K562 (cell line): ENCODE measurements around the gene TMC6. TPM values are rescaled to one million over a fixed set of nuclear protein-coding genes. Genes with fewer than 3 reads are reported as not detected.
A peak's percentile ranks its signal among the peaks of the same experiment; 100 is the strongest.

Experiments
- ATAC-seq: fragments of 200-7000 bp; cut with Tn5 transposase; 3 replicates; pipeline ENCODE4 v1.9.1; 2020; ENCODE audit warnings: moderate library complexity
- BruUV-seq: library from RNA; stranded (reverse); fragments of 400-500 nt; replicated peaks from 2 replicates; lab custom pipeline; 2021; lab: Mats Ljungman, UMichigan
- CTCF ChIA-PET: fragments of 300-600 bp; formaldehyde crosslinking; extraction: SDS; loops from one replicate; lab custom pipeline; 2021; ENCODE audit warnings: low intra/inter-chr PET ratio; lab: Yijun Ruan, JAX
- POLR2A ChIA-PET: fragments of 300-600, 350-650 bp; sonication (Branson Sonifier 250); formaldehyde crosslinking; extraction: SDS; loops from one replicate; lab custom pipeline; 2021; ENCODE audit warnings: antibody characterized with exemption, inconsistent platforms; lab: Yijun Ruan, JAX
- DNase-seq, 4 experiments: peaks; one replicate each; pipeline versions ENCODE4 v3.0.0 to v3.0.0-alpha.2; 2011 to 2018; ENCODE audit warnings: low spot score in 3 of 4, mixed read lengths in 3 of 4; ENCODE audit errors: extremely low read depth in 1 of 4
- FAIRE-seq: peaks from 2 replicates; lab custom pipeline; 2011; peaks lifted over from hg19 to GRCh38; lab: Jason Lieb, UNC
- H2AFZ ChIP-seq: 2 replicates; pipeline ENCODE4 v1.6.0; 2011; ENCODE audit warnings: low read depth, low read length, control low read depth, inconsistent platforms
- H3K27ac ChIP-seq: fragments of 200-600 bp; 3 replicates; pipeline ENCODE4 v1.8.0; 2011; ENCODE audit warnings: low read depth, mild to moderate bottlenecking, control low read depth, inconsistent platforms, low read length, moderate library complexity, mixed read lengths; ENCODE audit errors: extremely low read depth
- H3K27me3 ChIP-seq, 2 experiments: fragments of 300-600 bp in 1 of 2; 2 replicates in 1 of 2; 3 replicates in 1 of 2; pipeline versions ENCODE4 v1.6.0 to v1.8.0; 2011; ENCODE audit warnings: inconsistent platforms in 2 of 2, low read length in 2 of 2, mild to moderate bottlenecking in 1 of 2, mixed read lengths in 1 of 2, moderate library complexity in 1 of 2; ENCODE audit not compliant: control insufficient read depth in 2 of 2, insufficient read depth in 2 of 2
- H3K36me3 ChIP-seq: fragments of 300-600 bp; 3 replicates; pipeline ENCODE4 v1.8.0; 2011; ENCODE audit warnings: mild to moderate bottlenecking, low read length, inconsistent platforms; ENCODE audit not compliant: control insufficient read depth, insufficient read depth
- H3K4me1 ChIP-seq, 2 experiments: fragments of 200-600 bp in 1 of 2; replicated peaks in 1 of 2; 2 replicates in 1 of 2; 3 replicates in 1 of 2; pipeline versions ENCODE4 v1.5.1 to v1.8.0; 2011; ENCODE audit warnings: inconsistent platforms in 2 of 2, low read length in 2 of 2, mild to moderate bottlenecking in 1 of 2, mixed read lengths in 1 of 2, moderate library complexity in 1 of 2; ENCODE audit not compliant: control insufficient read depth in 2 of 2, insufficient read depth in 2 of 2
- H3K4me2 ChIP-seq: 2 replicates; pipeline ENCODE4 v1.6.1; 2011; ENCODE audit warnings: low read length, control low read depth, inconsistent platforms, mixed read lengths; ENCODE audit not compliant: insufficient read depth
- H3K4me3 ChIP-seq: fragments of 200-600 bp; sonication (generic), shearing (Covaris generic); 2 replicates; pipeline ENCODE4 v1.5.1; 2016; ENCODE audit warnings: control low read depth, inconsistent platforms
- H3K79me2 ChIP-seq: fragments of 200-600 bp; 3 replicates; pipeline ENCODE4 v1.8.0; 2011; ENCODE audit warnings: low read length, inconsistent platforms; ENCODE audit not compliant: control insufficient read depth, insufficient read depth
- H3K9ac ChIP-seq, 2 experiments: 2 replicates each; pipeline versions ENCODE4 v1.6.0 to v1.6.1; 2011; ENCODE audit warnings: low read depth in 2 of 2, low read length in 2 of 2, control low read depth in 1 of 2, inconsistent platforms in 1 of 2, mild to moderate bottlenecking in 1 of 2, mixed read lengths in 1 of 2; ENCODE audit not compliant: insufficient read depth in 1 of 2
- H3K9me1 ChIP-seq: one replicate; pipeline ENCODE4 v1.6.0; 2011; ENCODE audit warnings: inconsistent platforms, mild to moderate bottlenecking, low read length, moderate library complexity; ENCODE audit not compliant: control insufficient read depth, insufficient read depth
- H3K9me3 ChIP-seq: replicated peaks from 2 replicates; pipeline ENCODE4 v1.5.1; 2011; ENCODE audit warnings: low read depth, low read length, inconsistent platforms; ENCODE audit not compliant: control insufficient read depth, insufficient read depth
- H4K20me1 ChIP-seq: replicated peaks from 2 replicates; pipeline ENCODE4 v1.6.1; 2011; ENCODE audit warnings: low read length, inconsistent platforms, mixed read lengths; ENCODE audit not compliant: control insufficient read depth, insufficient read depth
- POLR2G ChIP-seq: fragments of 200-400 bp; formaldehyde crosslinking; IDR thresholded peaks from 2 replicates; pipeline ENCODE4 v1.6.1; 2017; ENCODE audit warnings: low read depth, mild to moderate bottlenecking, antibody characterized with exemption, low read length, moderate library complexity
- SUPT5H ChIP-seq: fragments of 450-650 bp; IDR thresholded peaks from 2 replicates; pipeline ENCODE4 v1.6.1; 2016
- ZC3H4 ChIP-seq: sonication (generic); formaldehyde crosslinking; IDR thresholded peaks from 2 replicates; pipeline ENCODE4 v1.9.0; 2021; ENCODE audit warnings: missing genetic modification reagents, borderline replicate concordance
- ZMIZ1 ChIP-seq, 2 experiments: fragments of 150-350 bp in 1 of 2; IDR thresholded peaks; 2 replicates each; pipeline ENCODE4 v1.6.1; 2012 to 2016; ENCODE audit warnings: low read depth in 2 of 2, low read length in 2 of 2, mild to moderate bottlenecking in 1 of 2, moderate library complexity in 1 of 2
- WGBS: fragments of 100-300 bp; shearing (Covaris generic); methylation state at CpG from one replicate; pipeline ENCODE4 v1.1.6; 2016; ENCODE audit warnings: low coverage, mixed read lengths; ENCODE audit not compliant: insufficient coverage; ENCODE audit errors: missing lambda C conversion rate; 5-methylcytosine and 5-hydroxymethylcytosine counted together
- in situ Hi-C: fragments of 300-500 bp; cut with MboI; formaldehyde crosslinking; loops from 4 replicates; pipeline ENCODE4 v1.15.0; 2018; ENCODE audit warnings: inconsistent platforms, mixed read lengths
- intact Hi-C: fragments of 100-400 bp; cut with micrococcal nuclease; formaldehyde crosslinking; loops from 2 replicates; pipeline ENCODE4 v1.14.2; 2022
- polyA plus RNA-seq, 8 experiments: library from polyadenylated mRNA; depleted of rRNA in 4 of 8; stranded (reverse) in 5 of 8; unstranded in 3 of 8; fragments of >200 nt; fragmentation: Nextera tagmentation in 2 of 8; fragmentation: Illumina TruSeq in 1 of 8; extraction: Ambion mirVana in 2 of 8; extraction: Trizol in 1 of 8; gene quantifications; 2 replicates each; pipeline versions ENCODE4 v1.2.1 to v1.2.3, GENCODE V29; 2011 to 2014; ENCODE audit warnings: inconsistent platforms in 1 of 8, missing spikeins in 1 of 8
- total RNA-seq, 7 experiments: library from RNA; depleted of rRNA in 6 of 7; stranded (reverse); fragments of >200 nt in 6 of 7; fragmentation: Illumina TruSeq in 2 of 7; extraction: Trizol in 2 of 7; gene quantifications; 2 replicates each; pipeline versions ENCODE4 v1.2.1 to v1.2.3, GENCODE V29; 2011 to 2021; ENCODE audit warnings: low replicate concordance in 1 of 7

Gene TMC6
- total and polyA plus RNA-seq, 9 of the 15 experiments (the other 6 are each of a cell fraction or from before 2014, with no cell fraction given), result 4.1 to 351 (median 66.9) TPM

- intact Hi-C loops (loop anchor here (5.0 kb wide), 1 partner anchor 33 kb away; no protein-coding TSS in a partner anchor), in situ Hi-C loops (no loop called here)
- FAIRE-seq (no peak), ATAC-seq (no peak), DNase-seq (no peak)
- Histone ChIP-seq H3K27me3 (no peaks in the 10 kb centered on the region), H3K4me2 (no peak overlapping the region), H4K20me1 (peaks cover 8% of the 10 kb centered on the region; the same call in 1 of the 2 replicates), H2AFZ (no peak overlapping the region), H3K9me3 (no peaks in the 10 kb centered on the region), H3K27ac (no peak overlapping the region), H3K79me2 (peaks cover 13% of the 10 kb centered on the region), H3K4me1 (peaks cover 7 to 53% of the 10 kb centered on the region in 2 experiments), H3K9ac (peak overlapping the region in 1 of 2 experiments; percentile 79; a peak in 2 of 4 replicates), H3K4me3 (no peak overlapping the region), H3K9me1 (no peaks in the 10 kb centered on the region), H3K36me3 (peaks cover 95% of the 10 kb centered on the region; the same call in 2 of the 3 replicates)
- BruUV-seq, result no TSS peak
- TF ChIP-seq POLR2G (peak; percentile 65), ZC3H4 (CRISPR knock-in tag) (no peak), SUPT5H (0 out of 2 replicates have a peak, but pooled peaks have one; percentile 29), ZMIZ1 (IDR thresholded peaks at IDR 0.05; ENCODE audit: low read depth in 2 of 2, low read length in 2 of 2) (no peak)
- ChIA-PET POLR2A (interaction anchor here (1.5 to 3.7 kb wide), 8 partner anchors 9 to 91 kb away, joined by 4 to 27 read pairs (median 7); partner anchors contain the start of genes AFMID, TK1 and TMC6), CTCF (interaction anchor here (2.6 kb wide), 1 partner anchor 63 kb away, joined by 34 read pairs; no protein-coding TSS in a partner anchor)
- 95% methylated on average over 8 of the region's 14 CpGs for WGBS
Measured at GRCh38 chr17:78175643-78175981, 47.1 kb upstream of the TMC6 start.
